GM23248 (cell line): ENCODE measurements around the gene CTU2. TPM values are rescaled to one million over a fixed set of nuclear protein-coding genes. Genes with fewer than 3 reads are reported as not detected.

ENCODE experiments used
- DNase-seq: peaks from one replicate; pipeline ENCODE4 v3.0.0-alpha.2; 2015
- H2AFZ ChIP-seq: fragments of 200-600 bp; sonication (generic); 2 replicates; pipeline ENCODE4 v1.6.1; 2016; ENCODE audit warnings: antibody characterized with exemption
- H3F3A ChIP-seq: fragments of 200-600 bp; sonication (generic); 2 replicates; pipeline ENCODE4 v1.6.1; 2016; ENCODE audit warnings: mild to moderate bottlenecking, antibody characterized with exemption, mixed run types; ENCODE audit not compliant: insufficient read depth
- H3K27ac ChIP-seq: fragments of 200-600 bp; sonication (generic); 2 replicates; pipeline ENCODE4 v1.5.1; 2016; ENCODE audit warnings: mild to moderate bottlenecking
- H3K27me3 ChIP-seq: fragments of 200-600 bp; sonication (generic); replicated peaks from 2 replicates; pipeline ENCODE4 v1.6.1; 2016; ENCODE audit warnings: mild to moderate bottlenecking; ENCODE audit not compliant: insufficient read depth
- H3K36me3 ChIP-seq: fragments of 200-600 bp; sonication (generic); 2 replicates; pipeline ENCODE4 v1.6.1; 2016; ENCODE audit warnings: low read depth, mild to moderate bottlenecking
- H3K4me1 ChIP-seq: fragments of 200-600 bp; sonication (generic); 2 replicates; pipeline ENCODE4 v1.6.1; 2016; ENCODE audit warnings: mild to moderate bottlenecking; ENCODE audit not compliant: insufficient read depth
- H3K4me2 ChIP-seq: fragments of 200-600 bp; sonication (generic); one replicate; pipeline ENCODE4 v1.6.1; 2016; ENCODE audit warnings: mild to moderate bottlenecking; ENCODE audit not compliant: unreplicated experiment
- H3K4me3 ChIP-seq: fragments of 200-600 bp; sonication (generic); 2 replicates; pipeline ENCODE4 v1.5.1; 2016; ENCODE audit warnings: mild to moderate bottlenecking
- H3K79me2 ChIP-seq: fragments of 200-600 bp; sonication (generic); 2 replicates; pipeline ENCODE4 v1.6.1; 2016; ENCODE audit warnings: mild to moderate bottlenecking; ENCODE audit not compliant: insufficient read depth
- H3K9ac ChIP-seq: fragments of 200-600 bp; sonication (generic); 2 replicates; pipeline ENCODE4 v1.6.1; 2016; ENCODE audit warnings: mild to moderate bottlenecking
- H3K9me2 ChIP-seq: fragments of 200-600 bp; sonication (generic); 2 replicates; pipeline ENCODE4 v1.6.1; 2016; ENCODE audit warnings: mixed run types, mild to moderate bottlenecking, moderate library complexity; ENCODE audit not compliant: insufficient read depth
- H3K9me3 ChIP-seq: fragments of 200-600 bp; sonication (generic); one replicate; pipeline ENCODE4 v1.6.1; 2017; ENCODE audit warnings: low read depth
- H4K20me1 ChIP-seq: fragments of 200-600 bp; sonication (generic); 2 replicates; pipeline ENCODE4 v1.6.0; 2016; ENCODE audit not compliant: insufficient read depth
- EZH2 ChIP-seq: fragments of 200-600 bp; sonication (generic); IDR thresholded peaks from 2 replicates; pipeline ENCODE4 v1.6.1; 2018; ENCODE audit warnings: antibody characterized with exemption, mild to moderate bottlenecking; ENCODE audit not compliant: insufficient read depth, poor library complexity, severe bottlenecking
- EZH2phosphoT487 ChIP-seq: fragments of 200-600 bp; sonication (generic); IDR thresholded peaks from 2 replicates; pipeline ENCODE4 v1.6.1; 2018; ENCODE audit warnings: antibody characterized with exemption, moderate library complexity, mild to moderate bottlenecking, low read depth; ENCODE audit not compliant: insufficient read depth
- WGBS, 2 experiments: methylation state at CpG; one replicate each; pipeline ENCODE4 v1.1.6; 2015 to 2017; ENCODE audit warnings: low lambda C conversion rate in 2 of 2, low coverage in 1 of 2; ENCODE audit errors: missing lambda C conversion rate in 2 of 2; 5-methylcytosine and 5-hydroxymethylcytosine counted together
- in situ Hi-C: fragments of 300-500 bp; cut with MboI; formaldehyde crosslinking; loops from 2 replicates; pipeline ENCODE4 v1.15.0; 2020
- polyA plus RNA-seq: library from polyadenylated mRNA; unstranded; fragments of >200 nt; fragmentation: Nextera tagmentation; extraction: Ambion mirVana; gene quantifications from 2 replicates; pipeline ENCODE4 v1.2.1, GENCODE V29; 2016
- total RNA-seq: library from RNA; depleted of rRNA; stranded (reverse); fragments of >200 nt; shearing (Covaris generic); gene quantifications from 2 replicates; pipeline ENCODE4 v1.2.3, GENCODE V29; 2014

CTU2 gene
- total and polyA plus RNA-seq, 2 experiments from 2014 or later: 16.1 to 20.4 TPM

GRCh38 chr16:88723507-88723887 is 17.2 kb downstream of the CTU2 start:
- TF ChIP-seq EZH2 (no peak), EZH2phosphoT487 (no peak)
- WGBS, 2 experiments: 90 to 93% methylated on average over 7 of the region's 8 CpGs
- Histone ChIP-seq H3K27ac (no peak overlapping the region), H3K4me1 (no peaks in the 10 kb centered on the region), H3K27me3 (no peaks in the 10 kb centered on the region), H3K36me3 (peaks cover 13% of the 10 kb centered on the region; the same call in 1 of the 2 replicates), H3K9me3 (no peaks in the 10 kb centered on the region), H2AFZ (no peak overlapping the region), H3F3A (no peaks in the 10 kb centered on the region), H3K4me2 (no peak overlapping the region), H3K4me3 (no peak overlapping the region), H3K9ac (no peak overlapping the region), H3K79me2 (0 out of 2 replicates have a peak, but pooled peaks cover 11% of the 10 kb centered on the region), H3K9me2 (no peaks in the 10 kb centered on the region), H4K20me1 (no peaks in the 10 kb centered on the region)
- DNase-seq: no peak
- in situ Hi-C loops: no loop called here

GRCh38 chr16:88723911-88724310 is 17.6 kb downstream of the CTU2 start:
- no peak for DNase-seq
- no peaks in the 10 kb centered on the region for H3K9me3 ChIP-seq
- H3K27me3 ChIP-seq: no peaks in the 10 kb centered on the region
- no peak overlapping the region for H3K27ac ChIP-seq
- no peak overlapping the region for H3K4me3 ChIP-seq
- H4K20me1 ChIP-seq: no peaks in the 10 kb centered on the region
- H3K36me3 ChIP-seq: peaks cover 13% of the 10 kb centered on the region; the same call in 1 of the 2 replicates
- 94 to 95% methylated on average over 16 to 17 of the region's 17 CpGs for WGBS, 2 experiments
- H3K79me2 ChIP-seq: 0 out of 2 replicates have a peak, but pooled peaks cover 11% of the 10 kb centered on the region
- TF ChIP-seq EZH2phosphoT487: no peak
- no peak for TF ChIP-seq EZH2
- no peaks in the 10 kb centered on the region for H3K9me2 ChIP-seq
- no peaks in the 10 kb centered on the region for H3F3A ChIP-seq
- H3K4me2 ChIP-seq: no peak overlapping the region
- no peak overlapping the region for H2AFZ ChIP-seq
- H3K4me1 ChIP-seq: no peaks in the 10 kb centered on the region
- H3K9ac ChIP-seq: no peak overlapping the region
- in situ Hi-C loops: no loop called here

GRCh38 chr16:88724855-88725555 is 18.7 kb downstream of the CTU2 start:
- 0 out of 2 replicates have a peak, but pooled peaks cover 11% of the 10 kb centered on the region for H3K79me2 ChIP-seq
- H3K27ac ChIP-seq: no peak overlapping the region
- no peak for DNase-seq
- WGBS, 2 experiments: 92 to 95% methylated on average over 24 to 30 of the region's 31 CpGs
- no peak for TF ChIP-seq EZH2
- no peak for TF ChIP-seq EZH2phosphoT487
- no peak overlapping the region for H2AFZ ChIP-seq
- no peaks in the 10 kb centered on the region for H3K9me3 ChIP-seq
- no peaks in the 10 kb centered on the region for H3K4me1 ChIP-seq
- H3K9me2 ChIP-seq: no peaks in the 10 kb centered on the region
- H3K36me3 ChIP-seq: peaks cover 13% of the 10 kb centered on the region; the same call in 1 of the 2 replicates
- H3K27me3 ChIP-seq: no peaks in the 10 kb centered on the region
- no peaks in the 10 kb centered on the region for H4K20me1 ChIP-seq
- no peak overlapping the region for H3K4me3 ChIP-seq
- H3K9ac ChIP-seq: no peak overlapping the region
- no peak overlapping the region for H3K4me2 ChIP-seq
- in situ Hi-C loops: no loop called here
- H3F3A ChIP-seq: no peaks in the 10 kb centered on the region

GRCh38 chr16:88725609-88726407 is 19.5 kb downstream of the CTU2 start:
- in situ Hi-C loops: no loop called here
- no peaks in the 10 kb centered on the region for H4K20me1 ChIP-seq
- DNase-seq: no peak
- H3K4me3 ChIP-seq: no peak overlapping the region
- no peaks in the 10 kb centered on the region for H3K9me2 ChIP-seq
- 0 out of 2 replicates have a peak, but pooled peaks cover 11% of the 10 kb centered on the region for H3K79me2 ChIP-seq
- H3K27ac ChIP-seq: no peak overlapping the region
- TF ChIP-seq EZH2: no peak
- no peak for TF ChIP-seq EZH2phosphoT487
- peaks cover 16% of the 10 kb centered on the region; the same call in 1 of the 2 replicates for H3K36me3 ChIP-seq
- H3K9me3 ChIP-seq: no peaks in the 10 kb centered on the region
- H3F3A ChIP-seq: no peaks in the 10 kb centered on the region
- H3K27me3 ChIP-seq: no peaks in the 10 kb centered on the region
- no peaks in the 10 kb centered on the region for H3K4me1 ChIP-seq
- WGBS, 2 experiments: 84 to 88% methylated on average over 29 to 32 of the region's 32 CpGs
- no peak overlapping the region for H3K9ac ChIP-seq
- H2AFZ ChIP-seq: no peak overlapping the region
- no peak overlapping the region for H3K4me2 ChIP-seq
